Measurements from ENCODE around the gene PTPRK.

DNA sequence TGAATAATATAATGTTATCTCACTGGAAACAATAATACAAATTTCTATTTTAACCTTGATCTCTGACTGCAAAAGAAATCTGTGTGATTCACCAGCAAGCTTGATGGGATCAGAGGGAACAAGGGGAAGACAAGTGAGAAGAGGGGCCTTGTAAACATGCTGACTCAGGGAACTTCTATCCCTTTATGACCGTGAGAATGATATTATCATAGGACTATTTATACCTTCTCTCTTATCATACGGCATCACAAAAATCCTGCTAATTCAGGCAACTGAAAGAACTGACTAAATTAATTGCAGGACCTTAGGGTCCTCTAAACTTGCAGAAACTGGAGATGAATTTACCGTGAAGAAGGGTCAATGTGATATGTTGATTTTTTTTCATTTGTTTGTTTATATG is 173.3 kb downstream of the PTPRK start:
- TF ChIP-seq POLR2A (IDR thresholded peaks at IDR 0.05; ENCODE audit: low read length) (no peak), GATA1 (IDR thresholded peaks at IDR 0.05; ENCODE audit: low read depth, low read length) (no peak)

All from erythroblast (primary cell).